ENCODE data around the gene RARB. TPM values are rescaled to one million over a fixed set of nuclear protein-coding genes. Genes with fewer than 3 reads are reported as not detected.

Gene RARB
- total and polyA plus RNA-seq, 10 donors = 1.5 to 13.0 (median 7.5) TPM

GRCh38 chr3:25610779-25611178 lies 182.7 kb downstream of the RARB start:
- Histone ChIP-seq H3K36me3 (peaks cover 0 to 100% (median 87%) of the 10 kb centered on the region in 6 donors), H3K27me3 (replicated peaks in 1 of 7) (no peaks in the 10 kb centered on the region), H3K9me3 (no peaks in the 10 kb centered on the region), H3K27ac (no peak overlapping the region), H3K4me1 (no peaks in the 10 kb centered on the region), H3K4me3 (no peak overlapping the region)
- DNase-seq = no peak
- intact Hi-C loops (cut with DNase I; ENCODE audit: low total_unique reads) = no loop called here
- TF ChIP-seq CTCF (IDR thresholded peaks at IDR 0.05 in 8 of 11, conservative IDR thresholded peaks at IDR 0.05 in 3 of 11) = no peak

GRCh38 chr3:25611193-25611592 lies 183.1 kb downstream of the RARB start:
- Histone ChIP-seq H3K9me3 (no peaks in the 10 kb centered on the region), H3K27ac (no peak overlapping the region), H3K4me1 (no peaks in the 10 kb centered on the region), H3K27me3 (replicated peaks in 1 of 7) (no peaks in the 10 kb centered on the region), H3K4me3 (no peak overlapping the region), H3K36me3 (peaks cover 0 to 100% (median 86%) of the 10 kb centered on the region in 6 donors)
- no peak for DNase-seq
- intact Hi-C loops (cut with DNase I; ENCODE audit: low total_unique reads) = no loop called here
- 93 to 99% (median 96%) methylated on average over 5 of the region's 5 CpGs for WGBS, 5 donors
- TF ChIP-seq CTCF (IDR thresholded peaks at IDR 0.05 in 8 of 11, conservative IDR thresholded peaks at IDR 0.05 in 3 of 11) (no peak), POLR2A (IDR thresholded peaks at IDR 0.05) (no peak), POLR2AphosphoS5 (IDR thresholded peaks at IDR 0.05) (no peak)

GRCh38 chr3:25618028-25618427 lies 190.0 kb downstream of the RARB start:
- no peak overlapping the region for H3K27ac ChIP-seq
- H3K36me3 ChIP-seq = peaks cover 0 to 100% (median 64%) of the 10 kb centered on the region in 6 donors
- no peak overlapping the region for H3K4me3 ChIP-seq
- no peak for DNase-seq
- TF ChIP-seq POLR2AphosphoS5 (IDR thresholded peaks at IDR 0.05) (no peak), CTCF (IDR thresholded peaks at IDR 0.05 in 8 of 11, conservative IDR thresholded peaks at IDR 0.05 in 3 of 11) (no peak), POLR2A (IDR thresholded peaks at IDR 0.05) (no peak)
- intact Hi-C loops (cut with DNase I; ENCODE audit: low total_unique reads) = no loop called here
- no peaks in the 10 kb centered on the region for H3K9me3 ChIP-seq
- no peaks in the 10 kb centered on the region for H3K27me3 ChIP-seq (replicated peaks in 1 of 7)
- H3K4me1 ChIP-seq = no peaks in the 10 kb centered on the region

GRCh38 chr3:25619382-25619781 lies 191.3 kb downstream of the RARB start:
- intact Hi-C loops (cut with DNase I; ENCODE audit: low total_unique reads) = no loop called here
- DNase-seq = no peak
- H3K27ac ChIP-seq = no peak overlapping the region
- no peaks in the 10 kb centered on the region for H3K9me3 ChIP-seq
- H3K4me3 ChIP-seq = no peak overlapping the region
- H3K36me3 ChIP-seq = peaks cover 0 to 100% (median 68%) of the 10 kb centered on the region in 6 donors
- no peaks in the 10 kb centered on the region for H3K4me1 ChIP-seq
- no peaks in the 10 kb centered on the region for H3K27me3 ChIP-seq (replicated peaks in 1 of 7)
- TF ChIP-seq POLR2AphosphoS5 (IDR thresholded peaks at IDR 0.05) = no peak
- no peak for TF ChIP-seq POLR2A (IDR thresholded peaks at IDR 0.05)
- TF ChIP-seq CTCF (IDR thresholded peaks at IDR 0.05 in 8 of 11, conservative IDR thresholded peaks at IDR 0.05 in 3 of 11) = no peak
